NCI-H1417 (cell line): ENCODE results near the gene CPN2.
A peak's percentile ranks its signal among the peaks of the same experiment; 100 is the strongest.

Source experiments
- DNase-seq, 3 experiments: peaks; one replicate each; lab custom pipeline; 2025; lab: John Stamatoyannopoulos, UW

The CPN2 gene

DNA sequence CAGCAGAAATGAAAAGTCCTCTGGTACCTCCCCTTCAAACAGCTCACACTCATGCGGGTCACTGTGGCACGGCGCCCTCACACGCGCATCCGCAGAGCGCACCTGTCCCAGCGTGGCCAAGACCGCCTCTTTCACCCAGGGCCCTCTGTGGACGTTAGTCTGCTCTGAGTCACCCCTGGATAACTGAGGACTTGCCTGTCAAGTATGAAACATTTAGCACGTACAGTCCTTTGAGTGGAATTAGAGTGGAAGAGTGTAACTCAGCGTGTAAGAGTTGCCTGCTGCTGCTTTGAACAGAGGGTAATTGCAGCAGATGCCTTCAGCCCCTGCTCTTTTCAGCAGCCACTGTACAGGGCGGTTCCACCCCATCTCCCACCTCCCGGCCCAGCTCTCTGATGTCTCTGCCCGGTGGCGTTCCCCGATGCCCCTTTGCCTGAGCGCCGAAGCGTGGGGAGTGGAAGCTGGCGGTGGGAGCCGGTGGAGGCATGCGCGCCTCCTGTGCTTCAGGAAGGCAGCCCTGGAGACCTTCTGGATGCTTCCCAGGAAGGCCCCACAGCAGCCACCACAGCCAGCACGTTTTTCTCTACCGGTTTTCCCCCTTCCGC is 23.0 kb downstream of the CPN2 start:
- DNase-seq, result no peak

DNA sequence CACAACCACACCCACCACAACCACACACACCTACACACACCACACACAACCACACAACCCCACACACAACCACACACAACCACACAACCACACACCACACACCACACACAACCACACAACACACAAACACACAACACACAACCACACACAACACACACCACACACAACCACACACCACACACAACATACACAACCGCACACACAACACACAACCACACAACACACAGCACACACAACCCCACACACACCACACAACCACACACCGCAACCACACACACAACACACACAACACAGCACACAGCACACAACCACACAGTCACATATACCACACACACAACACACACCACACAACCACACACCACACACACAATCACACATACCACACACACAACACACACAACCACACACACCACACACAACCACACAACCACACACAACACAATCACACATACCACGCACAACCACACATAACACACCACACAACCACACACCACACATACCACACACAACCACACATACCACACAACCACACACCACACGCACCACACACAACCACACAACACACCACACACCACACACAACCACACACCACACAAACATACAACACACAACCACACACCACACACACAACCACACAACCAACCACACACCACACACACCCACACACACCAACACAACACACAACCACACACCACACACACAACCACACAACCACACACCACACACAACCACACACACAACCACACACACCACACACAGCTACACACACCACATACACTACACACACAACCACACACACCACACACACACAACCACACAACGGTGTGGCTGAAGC is 23.7 kb downstream of the CPN2 start:
- DNase-seq, result no peak

DNA sequence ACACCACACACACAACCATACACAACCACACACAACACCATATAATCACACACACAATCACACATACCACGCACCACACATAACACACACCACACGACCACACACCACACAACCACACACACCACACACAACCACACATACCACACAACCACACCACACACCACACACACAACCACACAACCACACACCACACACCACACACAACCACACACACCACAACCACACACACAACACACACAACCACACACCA is 24.2 kb downstream of the CPN2 start:
- no peak for DNase-seq

DNA sequence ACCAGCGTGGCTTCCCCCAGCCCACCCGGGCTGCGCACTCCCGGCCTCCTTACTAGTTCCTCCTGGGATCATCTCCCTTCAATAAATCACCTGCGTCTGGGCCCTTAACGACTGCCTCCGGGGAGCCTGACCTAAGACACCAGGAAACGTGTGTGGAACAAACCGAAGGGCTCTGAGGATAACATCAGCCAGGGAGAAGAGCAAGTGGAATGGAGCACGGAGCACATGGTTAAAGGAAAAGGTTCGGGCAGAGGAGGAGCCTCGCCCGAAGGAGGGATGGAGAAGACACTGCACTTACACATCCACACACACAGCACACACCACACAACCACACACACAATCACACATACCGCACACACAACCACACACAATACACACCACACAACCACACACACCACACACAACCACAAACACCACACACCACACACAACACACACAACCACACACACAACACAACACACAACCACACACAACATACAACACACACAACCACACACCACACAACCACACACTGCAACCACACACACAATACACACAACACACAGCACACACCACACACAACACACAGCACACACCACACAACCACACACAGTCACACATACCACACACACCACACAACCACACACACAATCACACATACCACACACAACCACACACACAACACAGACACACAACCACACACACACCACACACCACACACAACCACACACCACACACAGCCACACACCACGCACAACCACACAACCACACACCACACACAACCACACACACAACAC is 24.7 kb downstream of the CPN2 start:
- DNase-seq, result no peak

DNA sequence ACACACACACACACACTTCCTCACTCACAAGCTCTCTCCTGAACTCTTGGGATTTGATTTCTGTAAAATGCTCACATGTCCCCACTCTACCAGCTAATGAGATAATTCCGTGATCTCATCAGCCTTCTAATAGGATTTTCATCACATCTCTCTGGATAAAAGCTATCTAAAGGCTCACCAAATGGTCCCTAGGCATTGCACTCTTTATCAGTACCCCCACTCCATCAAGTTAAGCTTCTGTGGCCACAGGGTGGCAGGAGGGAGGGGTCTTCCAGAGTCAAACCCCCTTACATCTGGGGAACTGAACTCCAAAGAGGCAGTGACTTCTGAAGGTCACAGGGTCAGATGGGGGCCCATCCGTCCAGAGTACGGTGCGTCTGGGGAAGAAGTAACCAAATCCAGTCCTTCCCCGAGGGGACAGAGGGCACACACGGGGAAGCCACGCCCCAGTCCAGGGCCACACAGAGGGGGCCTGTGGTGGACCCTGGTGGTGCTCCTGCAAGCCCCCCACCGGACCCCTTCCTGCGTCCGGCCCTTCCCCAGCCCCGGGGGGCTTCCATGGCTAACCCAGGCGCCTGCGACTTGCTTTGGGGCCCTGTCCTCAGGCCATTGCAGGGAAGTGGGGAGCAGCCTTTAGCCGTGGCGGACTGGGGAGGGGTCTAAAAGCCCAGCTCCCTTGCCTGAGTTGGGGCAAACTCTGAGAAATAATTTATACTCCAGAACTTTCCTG is 25.5 kb downstream of the CPN2 start:
- DNase-seq, result no peak

DNA sequence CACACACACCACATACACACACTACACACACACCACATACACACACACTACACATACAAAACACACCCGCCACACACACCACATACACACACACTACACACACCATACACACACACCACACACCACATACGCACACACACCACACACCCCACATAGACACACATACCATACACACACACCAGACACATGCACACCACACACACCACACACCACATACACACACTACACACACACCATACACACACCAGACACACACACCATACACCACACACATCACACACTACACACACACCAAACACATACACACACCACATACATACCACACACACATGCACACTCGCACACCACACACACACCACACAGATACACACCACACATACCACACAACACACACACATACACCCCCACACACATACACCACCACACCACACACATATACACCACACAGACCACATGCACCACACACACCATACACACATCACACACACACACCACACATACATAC is 26.3 kb downstream of the CPN2 start:
- no peak for DNase-seq

DNA sequence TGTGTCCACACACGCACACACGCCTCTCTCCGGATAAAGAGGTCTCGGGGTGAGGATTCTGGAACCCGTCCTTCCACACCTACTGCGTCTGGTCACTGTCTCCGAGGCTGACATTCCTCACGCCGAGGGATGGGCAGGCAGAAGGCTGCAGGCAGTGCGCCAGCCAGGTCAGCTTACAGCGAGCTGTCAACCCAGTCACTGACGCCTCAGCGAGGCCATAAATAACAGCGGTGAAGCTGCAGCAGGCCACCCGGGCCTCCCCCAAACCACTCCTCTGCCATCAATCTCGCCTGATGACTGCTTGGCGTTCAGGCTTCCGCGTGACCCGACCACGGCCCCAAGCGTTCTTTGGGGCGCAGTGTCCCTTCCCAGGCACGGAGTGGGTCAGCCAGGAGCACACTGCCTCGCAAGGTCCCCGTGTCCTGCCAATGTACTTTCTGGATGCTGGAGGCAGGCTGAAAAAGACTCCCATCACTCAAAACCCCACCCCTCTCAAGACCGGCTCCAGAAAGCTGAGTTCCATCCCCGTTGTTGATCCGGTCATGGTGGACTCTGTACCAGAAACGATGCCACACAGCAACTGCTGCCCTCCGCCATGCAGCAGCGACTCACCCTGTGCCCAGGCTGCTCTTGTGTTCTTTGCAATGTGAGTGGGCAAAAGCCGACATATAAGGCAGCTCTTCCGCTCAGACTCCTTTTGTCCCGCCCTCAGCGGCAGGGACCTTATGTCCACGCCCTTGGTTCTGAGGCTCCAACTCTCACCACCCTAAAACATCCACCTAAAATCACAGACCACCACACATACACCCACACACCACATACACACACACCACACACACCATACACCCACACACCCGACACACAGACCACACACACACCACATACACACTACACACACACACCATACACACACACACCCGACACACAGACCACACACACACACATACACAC is 27.1 kb downstream of the CPN2 start:
- no peak for DNase-seq

DNA sequence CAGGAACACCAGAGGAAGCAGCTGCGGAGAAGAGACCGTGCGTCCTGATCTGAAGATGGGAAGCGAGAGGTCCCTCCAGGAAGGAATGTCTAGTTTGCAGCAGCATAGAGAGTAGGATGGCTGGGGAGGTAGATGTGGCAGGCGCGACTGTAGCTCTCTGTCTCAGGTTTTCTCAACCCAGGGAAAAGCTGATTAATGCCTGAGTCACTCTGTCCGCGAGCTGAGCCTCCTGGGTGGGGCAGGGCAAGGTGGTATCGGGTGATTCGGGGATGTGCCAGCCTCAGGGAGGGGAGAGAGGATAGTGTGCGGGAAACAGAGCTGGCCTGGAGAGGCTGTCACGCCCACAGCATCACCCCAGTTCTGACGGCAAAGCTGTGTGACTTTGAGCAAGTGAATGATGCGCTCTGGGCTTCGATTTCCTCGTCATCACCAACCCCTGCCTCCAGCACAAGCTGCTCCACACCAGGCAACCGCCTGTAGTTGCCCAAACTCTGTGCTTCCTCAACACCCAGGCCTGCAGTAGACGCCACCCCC is 28.4 kb downstream of the CPN2 start:
- DNase-seq, result no peak

DNA sequence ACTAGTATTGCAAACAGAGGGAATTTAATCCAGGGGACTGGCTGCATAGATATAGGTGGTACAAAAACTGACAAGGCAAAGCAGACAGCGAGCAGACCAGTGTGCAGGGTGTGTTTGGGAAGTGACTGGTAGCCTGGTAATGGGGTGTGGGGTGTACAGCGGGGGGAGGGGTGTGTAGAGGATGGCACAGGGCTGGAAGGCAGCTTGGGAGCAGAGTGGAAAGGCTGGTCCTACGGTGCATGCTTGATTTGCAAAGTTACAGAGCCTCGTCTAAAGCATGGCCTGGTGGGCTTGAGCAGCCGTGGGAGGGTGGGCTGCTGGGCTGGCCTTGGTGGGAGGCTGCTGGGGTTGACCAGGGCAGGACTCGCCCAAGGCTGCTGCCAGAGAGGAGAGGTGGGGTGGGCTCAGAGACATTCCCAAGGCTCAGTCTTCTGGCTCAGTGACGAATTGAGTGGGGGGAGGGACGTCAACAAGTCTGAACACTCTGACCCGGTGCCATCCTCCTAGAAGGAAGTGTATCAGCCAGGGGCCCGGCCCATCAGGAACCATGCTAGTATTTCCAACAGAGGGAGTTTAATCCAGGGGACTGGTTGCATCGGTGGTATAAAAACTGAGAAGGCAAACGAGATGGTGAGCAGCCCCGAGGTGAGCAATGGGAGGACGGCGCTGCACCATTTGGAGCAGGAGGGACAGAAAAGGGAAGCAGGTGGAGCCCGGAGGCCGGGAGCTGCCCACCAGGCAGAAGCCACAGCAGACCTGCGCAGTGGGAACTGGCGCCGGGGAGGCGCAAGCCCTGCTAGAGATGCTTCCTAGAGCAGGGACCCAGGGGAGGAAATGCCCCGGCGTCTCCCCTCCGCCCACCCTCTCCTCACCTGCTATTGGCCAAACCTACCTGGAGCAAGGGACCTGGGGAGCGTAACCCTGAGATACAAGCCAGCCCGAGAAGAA is 29.2 kb downstream of the CPN2 start:
- DNase-seq, result peak in 1 of 3 experiments; percentile 27

DNA sequence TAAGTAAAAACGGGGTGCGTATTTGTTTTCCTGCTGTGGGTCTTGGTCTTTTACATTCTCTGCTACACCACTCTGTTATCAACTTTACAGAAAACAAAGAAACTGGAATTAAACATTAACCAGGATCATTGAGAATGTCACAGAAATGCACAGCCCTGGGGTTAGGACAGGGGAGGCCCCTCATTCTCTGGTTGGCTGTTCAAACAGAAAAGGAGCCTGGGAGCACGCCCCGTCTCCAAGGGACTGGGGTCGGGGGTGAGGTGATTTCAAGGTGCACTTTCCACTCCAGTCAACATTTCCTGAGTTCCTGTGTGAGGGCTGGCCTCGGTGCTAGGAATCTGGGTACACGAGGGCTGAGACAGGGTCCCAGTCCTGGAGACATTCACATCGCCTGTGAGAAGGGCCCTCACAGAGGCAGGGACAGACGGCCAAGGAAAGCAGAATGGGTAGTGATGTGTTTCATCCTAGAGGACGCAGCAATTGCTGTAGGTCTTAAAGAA is 30.3 kb downstream of the CPN2 start:
- DNase-seq, result no peak

DNA sequence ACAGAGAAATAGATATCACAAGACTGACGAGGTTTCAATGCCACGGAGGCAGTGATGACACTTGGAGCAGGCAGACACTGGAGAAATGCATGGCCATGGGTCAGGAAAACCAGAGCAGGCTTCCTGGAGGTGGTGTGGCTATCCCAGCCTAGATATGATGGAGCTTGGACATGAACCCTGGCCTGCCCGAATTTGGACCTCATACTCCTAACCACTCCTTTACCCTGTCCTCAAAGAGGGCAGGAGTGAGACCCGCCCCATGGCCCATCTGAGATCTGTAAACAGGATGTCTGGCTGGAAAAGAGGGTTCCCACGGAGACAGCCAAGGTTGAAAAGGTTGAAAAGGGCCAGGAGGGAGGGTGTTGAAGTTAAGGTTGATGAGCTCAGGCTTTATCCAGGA is 31.0 kb downstream of the CPN2 start:
- DNase-seq, result no peak

DNA sequence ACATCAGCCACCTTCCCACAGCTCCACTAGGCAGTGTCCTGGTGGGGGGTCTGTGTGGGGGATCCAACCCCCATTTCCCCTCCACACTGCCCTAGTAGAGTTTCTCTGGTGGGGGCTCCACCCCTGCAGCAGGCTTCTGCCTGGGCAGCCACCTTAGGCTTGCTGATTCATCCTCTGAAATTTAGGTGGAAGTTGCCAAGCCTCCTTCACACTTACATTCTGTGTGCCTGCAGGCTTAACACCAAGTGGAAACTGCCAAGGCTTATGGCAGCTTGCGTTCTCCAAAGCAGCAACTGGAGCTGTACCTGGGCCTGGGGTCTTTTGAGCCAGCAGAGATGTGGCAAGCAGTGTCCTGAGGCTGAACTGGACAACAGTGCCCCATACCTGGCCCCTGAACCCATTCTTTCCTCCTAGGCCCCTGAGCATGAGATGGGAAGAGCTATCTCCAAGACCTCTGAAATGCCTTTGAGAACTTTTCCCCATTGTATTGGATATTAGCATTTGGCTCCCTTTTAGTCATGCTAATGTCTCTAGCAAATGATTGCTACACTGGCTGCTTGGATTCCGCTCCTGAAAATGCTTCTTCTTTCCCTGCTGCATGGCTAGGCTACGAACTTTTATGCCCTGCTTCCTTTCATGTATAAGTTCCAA is 32.5 kb downstream of the CPN2 start:
- no peak for DNase-seq

DNA sequence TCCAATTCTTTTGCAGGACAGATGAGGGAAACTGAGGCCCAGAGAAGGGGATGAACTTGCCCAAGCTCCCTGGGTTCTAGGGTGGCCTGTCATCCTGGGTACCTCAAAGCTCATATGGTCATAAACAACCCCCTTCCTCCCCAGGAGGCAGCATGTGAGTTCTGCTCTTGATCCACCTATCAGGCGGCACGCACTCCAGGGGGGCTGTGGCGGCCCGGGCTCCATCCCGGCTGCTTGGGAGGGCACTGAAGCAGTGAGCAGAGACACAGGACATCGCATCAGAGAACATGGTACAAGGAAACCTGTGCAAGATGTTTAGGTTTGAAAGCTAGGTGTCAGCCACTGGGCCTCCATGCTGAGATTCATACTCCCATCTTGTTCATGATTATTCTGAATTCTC is 34.2 kb downstream of the CPN2 start:
- DNase-seq, result peak in 1 of 3 experiments; percentile 17

DNA sequence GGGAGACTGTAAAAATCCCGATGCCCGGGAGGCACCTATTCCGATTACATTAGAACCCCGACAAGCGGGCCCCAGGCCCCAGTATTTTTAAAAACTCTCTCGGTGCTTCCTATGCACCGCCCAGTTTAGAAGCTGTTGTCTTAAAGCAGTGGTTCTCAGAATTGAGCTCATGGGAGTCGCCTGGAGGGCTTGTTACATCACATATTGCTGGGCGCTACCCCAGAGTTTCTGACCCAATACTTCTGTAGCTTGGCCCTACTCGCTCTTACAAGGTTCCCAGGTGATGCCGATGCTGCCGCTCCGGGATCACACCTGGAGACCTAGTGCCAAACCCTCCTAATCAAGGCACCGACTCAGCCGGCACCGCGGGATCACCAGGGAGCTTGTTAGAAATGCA is 35.2 kb downstream of the CPN2 start:
- no peak for DNase-seq

DNA sequence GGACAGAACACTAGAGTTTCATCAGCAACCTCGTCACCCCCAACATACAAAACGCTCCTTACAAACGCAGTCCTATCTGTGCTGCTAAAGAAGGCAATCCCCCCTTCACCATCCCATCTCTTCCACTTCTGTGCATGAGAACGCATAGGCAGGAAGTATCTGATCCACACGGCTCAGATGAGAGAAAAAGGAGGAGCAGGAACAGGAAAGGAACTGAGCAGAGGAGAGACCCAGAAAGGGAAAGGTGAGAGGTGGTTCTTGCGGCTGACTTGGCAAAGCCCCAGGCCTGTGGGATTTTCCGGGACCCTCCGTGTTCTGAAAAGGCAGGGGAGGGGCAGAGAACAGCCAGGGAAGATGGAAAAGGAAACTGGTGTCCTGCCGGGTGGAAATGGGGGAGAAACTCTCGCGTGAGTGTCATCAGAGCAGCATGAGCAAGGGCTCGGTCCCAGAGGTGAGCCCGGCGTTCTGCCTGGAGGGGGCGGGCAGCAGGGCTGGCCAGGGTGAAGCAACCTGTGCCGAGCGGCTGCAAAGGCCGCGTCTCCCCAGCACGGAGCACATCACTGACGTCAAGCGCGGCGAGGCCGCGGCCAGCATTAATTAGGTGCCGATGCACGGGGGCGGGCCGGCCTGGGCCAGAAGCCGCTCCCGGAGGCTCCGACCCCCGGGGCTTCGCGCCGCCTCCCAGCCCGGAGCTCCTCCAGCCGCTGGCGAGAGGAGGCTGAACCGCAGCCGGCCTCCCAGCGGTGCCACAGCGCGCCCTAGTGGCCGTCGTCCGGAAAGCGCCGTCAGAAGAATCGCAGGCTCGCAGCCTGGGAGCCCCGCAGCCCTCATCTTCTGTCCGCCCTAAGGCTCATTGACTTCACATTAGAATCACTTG is 35.8 kb downstream of the CPN2 start:
- peak; percentile 69 to 93 (median 91) for DNase-seq

DNA sequence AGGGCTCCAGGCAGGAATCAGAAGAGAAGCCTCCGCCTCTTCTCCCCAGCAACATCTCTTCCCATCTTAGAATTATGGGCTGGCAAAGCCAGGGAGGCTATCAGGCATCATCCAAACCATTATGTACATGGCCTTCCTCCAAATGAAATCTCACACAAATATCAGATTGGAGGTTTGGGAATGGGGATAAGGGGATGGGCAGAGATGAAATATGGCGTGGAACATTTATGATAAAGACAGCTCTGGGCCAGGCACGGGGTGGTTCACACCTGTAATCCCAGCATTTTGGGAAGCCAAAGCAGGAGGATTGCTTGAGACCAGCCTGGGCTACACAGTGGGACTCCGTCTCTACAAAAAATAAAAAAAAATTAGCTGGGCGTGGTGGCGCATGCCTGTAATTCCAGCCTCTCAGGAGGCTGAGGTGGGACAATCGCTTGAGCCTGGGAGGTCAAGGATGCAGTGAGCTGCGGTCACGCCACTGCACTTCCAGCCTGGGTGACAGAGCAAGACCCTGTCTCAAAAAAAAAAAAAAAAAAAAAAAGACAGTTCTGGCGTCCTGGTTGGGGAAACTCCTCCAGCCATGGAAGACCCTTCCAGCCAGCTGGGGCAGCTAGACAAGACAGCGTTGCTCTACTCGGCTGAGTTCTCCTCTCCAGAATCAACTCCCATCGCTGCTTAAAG is 36.6 kb downstream of the CPN2 start:
- no peak for DNase-seq
